ENCODE measurements around the gene PNMA5.
"Not testable (repeated sequence)": the region's sequence is repeated elsewhere in the genome, so short reads cannot be mapped to it uniquely, and the experiment has no call there.

Gene PNMA5

GRCh38 chrX:152993933-152994332 lies at the start of gene PNMA5:
Gene PNMA5 (minus strand): TSS chrX:152994116. CDS start chrX:152991598, 2,518 bp downstream.
- no peak for DNase-seq (ENCODE audit: low read depth)

GRCh38 chrX:153032397-153033118 lies 38.6 kb upstream of the PNMA5 start:
- no peak for DNase-seq (ENCODE audit: low read depth)

- no peak for DNase-seq (ENCODE audit: low read depth)
These were observed 36.9 kb upstream of the PNMA5 start for GRCh38 chrX:153030801-153031200.

GRCh38 chrX:153029875-153030274 lies 36.0 kb upstream of the PNMA5 start:
- no peak for DNase-seq (ENCODE audit: low read depth)

GRCh38 chrX:153029162-153029561 lies 35.2 kb upstream of the PNMA5 start:
- no peak for DNase-seq (ENCODE audit: low read depth)

GRCh38 chrX:153028487-153028886 lies 34.6 kb upstream of the PNMA5 start:
- not testable (repeated sequence) for DNase-seq (ENCODE audit: low read depth)

- DNase-seq (ENCODE audit: low read depth): not testable (repeated sequence)
These were observed 32.6 kb upstream of the PNMA5 start for GRCh38 chrX:153026501-153026900.

GRCh38 chrX:153019166-153019565 lies 25.2 kb upstream of the PNMA5 start:
- DNase-seq (ENCODE audit: low read depth): no peak

- not testable (repeated sequence) for DNase-seq (ENCODE audit: low read depth)
These were observed 23.3 kb upstream of the PNMA5 start for GRCh38 chrX:153017174-153017573.

GRCh38 chrX:153004780-153005179 lies 10.9 kb upstream of the PNMA5 start:
- DNase-seq (ENCODE audit: low read depth): no peak

GRCh38 chrX:153003981-153004380 lies 10.1 kb upstream of the PNMA5 start:
- DNase-seq (ENCODE audit: low read depth): no peak

- DNase-seq (ENCODE audit: low read depth): not testable (repeated sequence)
These were observed 8.3 kb upstream of the PNMA5 start for GRCh38 chrX:153002182-153002581.

GRCh38 chrX:152997337-152997736 lies 3.4 kb upstream of the PNMA5 start:
- DNase-seq (ENCODE audit: low read depth): no peak

- DNase-seq (ENCODE audit: low read depth): no peak
These were observed 1.8 kb downstream of the PNMA5 start for GRCh38 chrX:152992115-152992514.

- no peak for DNase-seq (ENCODE audit: low read depth)
These were observed 2.8 kb downstream of the PNMA5 start for GRCh38 chrX:152991123-152991522.

- no peak for DNase-seq (ENCODE audit: low read depth)
These were observed 4.6 kb downstream of the PNMA5 start for GRCh38 chrX:152989292-152989658.

GRCh38 chrX:152988536-152989291 lies 5.2 kb downstream of the PNMA5 start:
- no peak for DNase-seq (ENCODE audit: low read depth)

- no peak for DNase-seq (ENCODE audit: low read depth)
These were observed 6.1 kb downstream of the PNMA5 start for GRCh38 chrX:152987801-152988200.

- DNase-seq (ENCODE audit: low read depth): not testable (repeated sequence)
These were observed 6.8 kb downstream of the PNMA5 start for GRCh38 chrX:152987156-152987555.

- not testable (repeated sequence) for DNase-seq (ENCODE audit: low read depth)
These were observed 8.5 kb downstream of the PNMA5 start for GRCh38 chrX:152985383-152985782.

- no peak for DNase-seq (ENCODE audit: low read depth)
These were observed 25.7 kb downstream of the PNMA5 start for GRCh38 chrX:152968193-152968592.

- no peak for DNase-seq (ENCODE audit: low read depth)
These were observed 33.8 kb downstream of the PNMA5 start for GRCh38 chrX:152960115-152960514.

GRCh38 chrX:152959626-152960025 lies 34.3 kb downstream of the PNMA5 start:
- DNase-seq (ENCODE audit: low read depth): no peak

All from HS-27A (cell line).